GM12865 (cell line): ENCODE data around the gene KCNQ5.

ENCODE experiments used
- DNase-seq: peaks from one replicate; pipeline ENCODE4 v3.0.0; 2010; ENCODE audit warnings: low read depth
- H3K4me3 ChIP-seq: 2 replicates; pipeline ENCODE4 v1.5.1; 2011; ENCODE audit warnings: mild to moderate bottlenecking, low read depth, low read length, control low read depth
- CTCF ChIP-seq: IDR thresholded peaks from 2 replicates; pipeline ENCODE4 v1.5.1; 2011; ENCODE audit warnings: low read length, control low read depth, low read depth, inconsistent platforms; ENCODE audit not compliant: insufficient read depth; ENCODE audit errors: missing control alignments

Gene KCNQ5

GRCh38 chr6:72967329-72967728 lies 345.5 kb downstream of the KCNQ5 start:
- TF ChIP-seq CTCF, result no peak
- no peak overlapping the region for H3K4me3 ChIP-seq
- DNase-seq, result no peak

- no peak overlapping the region for H3K4me3 ChIP-seq
- no peak for DNase-seq
- TF ChIP-seq CTCF, result no peak
These were observed 346.8 kb downstream of the KCNQ5 start for GRCh38 chr6:72968704-72969103.

GRCh38 chr6:72969666-72970065 lies 347.8 kb downstream of the KCNQ5 start:
- H3K4me3 ChIP-seq, result no peak overlapping the region
- no peak for TF ChIP-seq CTCF
- DNase-seq, result no peak

- no peak for DNase-seq
These were observed 350.7 kb downstream of the KCNQ5 start for GRCh38 chr6:72972579-72972978.

GRCh38 chr6:72974276-72974675 lies 352.4 kb downstream of the KCNQ5 start:
- H3K4me3 ChIP-seq, result no peak overlapping the region
- TF ChIP-seq CTCF, result no peak
- DNase-seq, result no peak

More at GRCh38 chr6:72972579-72972978, 350.7 kb downstream of the KCNQ5 start:
- H3K4me3 ChIP-seq, result no peak overlapping the region
- TF ChIP-seq CTCF, result no peak

- no peak for TF ChIP-seq CTCF
- H3K4me3 ChIP-seq, result no peak overlapping the region
- DNase-seq, result peak; percentile 41
These were observed 353.5 kb downstream of the KCNQ5 start for GRCh38 chr6:72975352-72975752.

- no peak for DNase-seq
- no peak for TF ChIP-seq CTCF
- no peak overlapping the region for H3K4me3 ChIP-seq
These were observed 354.6 kb downstream of the KCNQ5 start for GRCh38 chr6:72976484-72976883.
